NCI-H1092 treated with DMSO at 0.1 percent for 48 hours (cell line): ENCODE data around the gene STK38.
"Not testable (repeated sequence)": the region's sequence is repeated elsewhere in the genome, so short reads cannot be mapped to it uniquely, and the experiment has no call there.

ENCODE experiments used
- DNase-seq: peaks from one replicate; lab custom pipeline; 2025; lab: John Stamatoyannopoulos, UW

The STK38 gene

DNA sequence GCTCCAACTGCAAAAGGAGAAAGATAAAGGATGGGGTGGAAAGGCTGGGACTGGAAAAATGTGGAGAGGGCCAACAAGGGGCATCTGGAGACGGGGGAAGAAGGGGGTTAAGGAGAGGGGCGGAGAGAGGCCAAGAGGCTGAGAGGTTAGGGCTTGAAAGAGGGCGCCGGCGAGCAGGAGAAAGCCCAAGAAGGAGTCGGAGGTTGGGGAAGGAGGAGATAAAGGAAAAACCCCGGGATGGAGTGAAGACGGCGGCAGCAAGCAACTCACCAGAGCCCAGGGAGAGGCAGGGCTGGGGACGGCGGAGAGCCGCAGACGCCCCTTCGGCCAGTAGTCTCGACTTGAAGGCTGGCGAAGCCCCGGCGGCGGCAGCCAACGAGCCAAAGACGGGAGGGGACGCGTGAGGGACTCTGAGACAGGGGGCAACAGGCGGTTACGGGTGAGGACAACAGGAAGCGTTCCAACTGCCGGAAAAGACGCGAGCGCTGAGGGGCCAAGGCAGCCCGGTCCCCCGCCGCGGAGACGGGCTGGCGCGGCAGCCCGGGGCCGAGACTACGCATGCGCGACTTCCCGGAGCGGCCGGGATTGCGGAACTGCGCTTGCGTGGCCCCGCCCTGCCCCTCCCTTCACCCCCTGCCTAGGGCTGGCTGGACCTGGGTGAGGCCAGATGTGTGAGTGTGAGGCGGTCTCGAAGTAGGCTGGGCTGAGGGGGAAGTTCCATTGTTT lies at the start of gene STK38:
Gene STK38, minus strand, starts transcription at position 560 of the 726 bp plus-strand sequence. CDS start 7,277 bp downstream, outside the sequence.
- DNase-seq: peak; percentile 81

DNA sequence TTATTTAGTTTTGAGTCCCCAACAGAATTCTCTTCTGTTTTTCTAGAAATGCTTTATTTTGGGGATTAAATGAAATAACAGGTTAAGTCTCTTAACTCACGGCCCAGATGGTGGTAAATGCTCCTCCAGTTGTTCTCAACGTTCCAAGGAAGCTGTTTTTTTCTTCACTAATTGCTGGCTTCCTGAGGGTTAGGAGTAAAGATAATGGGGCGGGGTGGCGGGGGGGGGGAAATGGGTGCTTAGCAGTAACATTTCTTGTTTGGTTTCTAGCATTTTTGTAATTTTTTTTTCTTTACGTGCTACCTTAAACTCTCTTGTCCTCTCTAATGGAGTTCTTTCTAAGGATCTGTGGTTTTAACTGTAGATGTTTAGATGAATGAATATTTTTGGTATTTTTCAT lies 49.1 kb upstream of the STK38 start:
- DNase-seq: no peak

DNA sequence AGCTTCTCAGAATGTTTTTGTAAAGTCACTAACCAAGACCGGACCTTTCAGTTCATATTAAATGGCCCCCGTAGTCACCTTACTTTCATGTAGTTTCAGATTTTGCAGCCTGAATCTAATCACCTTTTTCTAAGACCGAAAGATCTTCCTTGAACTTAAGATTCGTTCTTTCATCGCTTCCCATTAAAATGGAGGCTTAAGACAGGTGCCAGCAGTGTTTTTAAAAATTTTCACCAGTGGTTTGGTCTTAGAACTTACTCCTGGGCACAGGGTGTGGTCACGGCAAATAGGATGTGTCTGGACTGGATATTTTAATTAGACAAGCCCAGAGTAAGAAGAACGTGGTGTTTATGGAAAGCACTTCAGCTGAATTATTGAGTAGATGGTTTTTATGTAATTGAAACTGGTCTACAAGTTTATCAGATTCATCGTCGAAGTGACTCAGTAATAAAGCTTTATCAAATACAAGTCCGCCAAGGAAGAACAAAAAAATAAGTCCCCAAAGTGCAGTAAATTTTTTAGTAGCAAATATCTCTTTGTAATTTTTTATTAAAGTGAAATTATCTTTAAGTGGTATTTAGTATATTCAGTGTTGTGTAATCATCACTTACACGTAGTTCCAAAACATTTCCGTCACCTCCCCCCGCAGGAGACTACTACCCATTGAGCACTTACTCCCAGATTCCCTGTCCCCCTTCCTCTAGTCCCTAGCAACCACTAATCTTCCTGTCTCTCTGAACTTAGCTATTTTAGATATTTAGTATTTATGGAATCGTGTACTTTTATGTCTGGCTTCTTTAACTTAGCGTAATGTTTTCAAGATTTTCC lies 47.8 kb upstream of the STK38 start:
- DNase-seq: peak; percentile 46

- peak; percentile 97 for DNase-seq
These were observed 46.9 kb upstream of the STK38 start, which contains the start of gene SRSF3 for GRCh38 chr6:36594029-36594815. TSS of gene SRSF3 (plus strand) at chr6:36594362. CDS start at chr6:36596763, 2,401 bp downstream.

DNA sequence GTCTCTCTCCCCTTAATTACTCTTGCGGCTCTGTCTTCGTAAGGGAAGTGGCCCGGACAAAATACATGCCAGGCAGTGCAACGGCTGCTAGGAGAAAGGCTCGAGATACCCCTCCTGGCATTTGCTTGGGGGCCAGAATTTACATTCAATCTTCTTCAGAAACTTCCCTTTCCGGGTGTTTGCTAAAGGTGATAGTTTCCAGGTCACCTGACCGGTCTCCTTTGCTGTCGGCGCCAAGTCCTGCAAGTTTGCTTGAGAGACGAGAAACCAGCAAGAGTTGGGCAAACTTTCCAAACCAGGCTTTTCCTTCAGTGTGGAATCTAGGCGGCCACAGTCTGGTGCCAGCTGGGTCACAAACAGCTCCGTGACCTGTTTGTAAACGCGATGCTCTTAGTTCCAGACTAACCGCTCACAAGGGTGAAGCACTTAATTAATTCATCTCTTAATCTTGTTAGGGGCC lies 46.3 kb upstream of the STK38 start:
- DNase-seq: peak; percentile 69

GRCh38 chr6:36592221-36592655 lies 45.0 kb upstream of the STK38 start:
- DNase-seq: no peak

DNA sequence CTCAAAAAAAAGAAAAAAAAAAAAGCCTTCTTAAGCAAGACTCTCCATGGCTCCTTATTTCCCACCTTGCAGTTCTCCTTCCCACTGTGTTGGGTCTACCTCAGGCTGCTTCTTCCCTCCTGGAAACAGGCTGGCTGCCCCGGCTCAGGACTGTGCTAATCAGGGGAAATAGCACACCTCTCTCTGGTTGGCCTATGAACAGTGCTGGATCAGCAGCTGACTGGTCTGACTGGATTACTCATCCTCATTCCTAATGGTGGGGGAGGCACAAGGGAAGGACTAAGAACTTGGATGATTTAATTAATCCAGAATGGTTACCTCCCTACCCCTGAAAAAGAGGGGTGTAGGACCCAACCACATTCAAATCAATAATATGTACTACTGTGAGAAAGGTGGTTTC lies 43.0 kb upstream of the STK38 start:
- DNase-seq: no peak

- not testable (repeated sequence) for DNase-seq
These were observed 41.7 kb upstream of the STK38 start for GRCh38 chr6:36589025-36589400.

DNA sequence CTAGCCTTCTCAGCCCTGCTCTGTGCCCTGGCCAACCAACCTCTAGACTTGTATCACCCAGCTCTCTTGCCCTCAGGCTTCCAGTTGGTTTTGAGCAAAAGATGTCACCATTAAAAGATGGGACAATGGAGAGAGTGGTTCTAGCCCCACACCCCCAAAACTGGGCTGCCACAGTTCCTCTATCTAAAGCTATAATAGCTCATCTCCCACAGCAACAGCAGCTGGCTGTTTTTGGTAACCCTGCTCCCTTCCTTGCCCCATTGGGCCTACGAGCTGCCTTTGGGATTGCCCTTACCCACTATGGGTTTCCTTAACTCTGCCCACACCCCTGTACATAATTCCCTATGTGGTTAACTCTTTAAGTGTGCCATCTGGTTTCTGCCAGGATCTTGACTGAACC lies 39.3 kb upstream of the STK38 start:
- DNase-seq: no peak

DNA sequence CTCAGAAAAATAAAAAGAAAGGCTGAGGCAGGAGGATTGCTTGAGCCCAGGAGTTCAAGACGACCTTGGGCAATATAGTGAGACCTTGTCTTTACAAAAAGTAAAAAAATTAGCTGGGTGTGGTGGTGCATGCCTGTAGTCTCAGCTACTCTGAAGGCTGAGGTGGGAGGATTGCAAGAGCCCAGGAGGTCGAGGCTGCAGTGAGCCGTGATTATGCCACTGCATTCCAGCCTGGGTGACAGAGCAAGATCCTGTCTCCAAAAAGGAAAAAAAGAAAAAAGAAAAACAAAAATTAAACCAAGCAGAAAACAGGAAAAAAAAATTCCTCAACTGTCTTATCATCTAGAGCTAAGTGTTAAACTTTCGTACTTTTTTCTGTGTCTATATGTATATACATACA lies 34.4 kb upstream of the STK38 start:
- no peak for DNase-seq

GRCh38 chr6:36580184-36580526 lies 32.9 kb upstream of the STK38 start:
- DNase-seq: no peak

DNA sequence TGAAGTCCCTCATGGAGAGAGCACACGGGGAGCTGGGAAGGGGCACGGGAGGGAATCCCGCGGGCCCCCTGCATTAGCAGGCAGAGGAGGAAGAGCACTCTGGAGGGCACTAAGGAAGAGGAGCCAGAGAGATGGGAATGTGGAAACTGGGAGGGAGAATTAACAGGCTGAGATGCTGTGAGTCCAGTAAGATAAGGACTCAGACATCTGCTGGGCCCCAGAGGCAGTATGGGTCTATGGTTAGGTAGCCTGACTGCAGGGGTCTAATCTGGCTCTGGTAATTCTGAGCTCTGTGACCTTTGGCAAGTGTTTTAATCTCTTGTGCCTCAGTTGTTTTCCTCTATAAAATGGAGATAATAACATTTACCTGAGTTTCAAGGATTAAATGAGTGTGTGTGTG lies 31.2 kb upstream of the STK38 start:
- DNase-seq: no peak

- no peak for DNase-seq
These were observed 30.8 kb upstream of the STK38 start for GRCh38 chr6:36578030-36578429.

GRCh38 chr6:36577301-36577700 lies 30.0 kb upstream of the STK38 start:
- no peak for DNase-seq

DNA sequence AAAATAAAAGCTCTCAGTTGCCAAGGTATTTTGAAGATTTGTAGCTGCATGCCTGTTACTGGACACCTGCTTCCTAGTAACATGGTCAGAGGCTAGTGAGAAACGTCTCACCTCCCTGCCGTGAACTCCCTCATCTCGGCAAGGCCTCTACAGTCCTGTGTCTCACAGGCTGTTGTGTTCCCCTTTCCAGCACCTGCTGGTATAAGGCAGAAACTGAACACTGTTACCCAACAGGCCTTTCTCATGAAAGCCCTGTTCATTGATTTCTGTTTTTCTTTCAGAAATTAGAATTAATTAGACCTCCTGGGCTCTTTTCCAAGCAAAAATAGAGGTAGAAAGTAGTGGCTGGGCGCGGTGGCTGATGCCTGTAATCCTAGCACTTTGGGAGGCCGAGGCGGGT lies 29.3 kb upstream of the STK38 start:
- DNase-seq: no peak

GRCh38 chr6:36574679-36575078 lies 27.4 kb upstream of the STK38 start:
- DNase-seq: no peak

DNA sequence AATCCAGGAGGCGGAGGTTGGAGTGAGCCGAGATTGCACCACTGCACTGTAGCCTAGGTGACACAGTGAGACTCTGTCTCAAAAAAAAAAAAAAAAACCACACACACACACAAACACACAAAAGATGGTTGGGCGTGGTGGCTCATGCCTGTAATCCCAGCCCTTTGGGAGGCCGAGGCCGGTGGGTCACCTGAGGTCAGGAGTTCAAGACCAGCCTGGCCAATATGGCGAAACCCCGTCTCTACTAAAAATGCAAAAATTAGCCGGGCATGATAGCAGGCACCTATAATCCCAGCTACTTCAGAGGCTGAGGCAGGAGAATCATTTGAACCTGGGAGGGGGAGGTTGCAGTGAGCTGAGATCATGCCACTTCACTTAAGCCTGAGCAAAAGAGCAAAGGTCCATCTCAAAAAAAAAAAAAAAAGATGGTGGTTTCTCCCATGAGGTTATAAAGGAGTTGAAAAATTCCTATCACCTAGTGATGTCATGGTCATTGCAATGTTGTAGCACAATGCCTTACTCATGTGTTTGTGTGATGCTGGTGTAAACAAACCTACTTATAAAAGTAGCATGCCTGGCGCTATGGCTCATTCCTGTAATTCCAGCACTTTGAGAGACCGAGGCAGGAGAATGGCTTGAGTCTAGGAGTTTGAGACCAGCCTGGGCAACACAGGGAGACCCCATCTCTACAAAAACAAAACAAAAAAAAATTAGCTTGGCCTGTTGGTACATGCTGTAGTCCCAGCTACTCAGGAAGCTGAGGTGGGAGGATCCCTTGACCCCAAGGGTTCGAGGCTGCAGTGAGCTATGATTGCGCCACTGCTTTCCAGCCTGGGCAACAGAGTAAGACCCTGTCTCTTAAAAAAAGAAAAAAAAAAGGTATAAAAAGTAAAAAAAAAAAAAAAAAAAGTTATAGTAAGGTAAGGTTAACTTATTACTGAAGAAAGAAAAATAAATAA lies 25.4 kb upstream of the STK38 start:
- not testable (repeated sequence) for DNase-seq

- no peak for DNase-seq
These were observed 24.1 kb upstream of the STK38 start for GRCh38 chr6:36571122-36572043.

DNA sequence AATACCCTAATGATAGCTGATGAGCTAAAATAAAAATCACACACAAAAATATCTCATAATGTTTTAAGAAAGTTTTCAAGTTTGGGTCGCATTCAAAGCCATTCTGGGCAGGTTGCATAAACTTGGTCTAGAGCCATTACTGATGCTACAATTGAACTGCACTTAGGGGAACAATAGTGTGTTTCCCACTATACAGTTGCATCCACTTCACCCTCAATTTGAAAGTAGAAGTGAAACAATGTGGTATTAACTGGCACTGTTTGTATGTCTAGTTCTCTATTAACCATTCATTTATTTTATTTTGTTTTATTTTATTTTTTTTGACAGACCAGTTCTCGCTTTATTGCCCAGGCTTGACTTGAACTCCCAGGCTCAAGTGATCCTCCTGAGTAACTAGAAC lies 23.0 kb upstream of the STK38 start:
- no peak for DNase-seq

DNA sequence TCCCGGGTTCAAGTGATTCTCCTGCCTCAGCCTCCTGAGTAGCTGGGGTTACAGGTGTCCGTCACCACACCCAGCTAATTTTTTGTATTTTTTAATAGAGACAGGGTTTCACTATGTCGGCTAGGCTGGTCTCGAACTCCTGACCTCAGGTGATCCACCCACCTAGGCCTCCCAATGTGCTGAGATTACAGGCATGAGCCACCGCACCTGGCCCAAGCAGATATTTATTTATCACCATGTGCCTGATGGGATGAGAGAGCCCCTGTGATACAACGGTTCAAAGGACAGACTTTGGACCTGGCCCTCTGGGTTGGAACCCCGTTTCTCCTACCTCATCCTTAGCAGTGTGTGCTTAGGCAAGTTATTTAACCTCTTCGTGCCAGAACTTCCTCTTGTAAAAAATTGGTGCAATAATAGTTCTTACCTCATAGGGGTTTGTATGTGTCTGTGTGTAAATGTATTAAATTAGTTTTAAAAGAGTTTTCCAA lies 19.2 kb upstream of the STK38 start:
- no peak for DNase-seq
